OCI-LY7 (cell line): ENCODE results near the gene AGPAT3. TPM values are rescaled to one million over a fixed set of nuclear protein-coding genes. Genes with fewer than 3 reads are reported as not detected.
A peak's percentile ranks its signal among the peaks of the same experiment; 100 is the strongest.

ENCODE experiments used
- Bru-seq: library from RNA; stranded (reverse); fragments of 400-500 nt; gene quantifications from one replicate; lab custom pipeline; 2021; lab: Mats Ljungman, UMichigan
- BruChase-seq, 2 experiments: library from RNA; stranded (reverse); fragments of 400-500 nt; gene quantifications; one replicate each; lab custom pipeline; 2021; lab: Mats Ljungman, UMichigan
- BruUV-seq: library from RNA; stranded (reverse); fragments of 400-500 nt; replicated peaks from 2 replicates; lab custom pipeline; 2021; lab: Mats Ljungman, UMichigan
- CTCF ChIA-PET: fragments of 300-600 bp; sonication (Branson Sonifier 250); formaldehyde crosslinking; loops from one replicate; lab custom pipeline; 2022; ENCODE audit warnings: antibody characterized with exemption; ENCODE audit not compliant: unreplicated experiment; lab: Charles Lee
- POLR2A ChIA-PET: fragments of 300-600 bp; sonication (Branson Sonifier 250); formaldehyde crosslinking; loops from one replicate; lab custom pipeline; 2022; ENCODE audit warnings: antibody characterized with exemption; lab: Charles Lee
- DNase-seq: peaks from one replicate; pipeline ENCODE4 v3.0.0-alpha.2; 2015; ENCODE audit warnings: low spot score
- H2AFZ ChIP-seq: fragments of 200-600 bp; sonication (generic), shearing (Covaris generic); 2 replicates; pipeline ENCODE4 v1.6.1; 2014; ENCODE audit warnings: mild to moderate bottlenecking, antibody characterized with exemption, low read length, moderate library complexity
- H3K27ac ChIP-seq: fragments of 200-600 bp; sonication (generic); 2 replicates; pipeline ENCODE4 v1.5.1; 2014; ENCODE audit warnings: mixed run types, low read depth, mild to moderate bottlenecking, moderate library complexity, low read length, inconsistent platforms; ENCODE audit not compliant: poor library complexity, severe bottlenecking
- H3K36me3 ChIP-seq: fragments of 200-600 bp; sonication (generic); 2 replicates; pipeline ENCODE4 v1.6.1; 2014; ENCODE audit warnings: mild to moderate bottlenecking, antibody characterized with exemption, low read length, moderate library complexity, mixed read lengths; ENCODE audit not compliant: insufficient read depth
- H3K4me1 ChIP-seq: fragments of 200-600 bp; sonication (generic); 2 replicates; pipeline ENCODE4 v1.5.1; 2014; ENCODE audit warnings: mild to moderate bottlenecking, low read length; ENCODE audit not compliant: insufficient read depth, poor library complexity, severe bottlenecking
- H3K4me2 ChIP-seq: fragments of 200-600 bp; sonication (generic); 2 replicates; pipeline ENCODE4 v1.6.1; 2014; ENCODE audit warnings: mild to moderate bottlenecking, low read length
- H3K4me3 ChIP-seq: fragments of 200-600 bp; sonication (generic); 2 replicates; pipeline ENCODE4 v1.5.1; 2014; ENCODE audit warnings: mild to moderate bottlenecking, low read depth, low read length; ENCODE audit not compliant: poor library complexity, severe bottlenecking
- H3K79me2 ChIP-seq: fragments of 200-600 bp; sonication (generic); 2 replicates; pipeline ENCODE4 v1.6.1; 2016; ENCODE audit warnings: low read depth, mild to moderate bottlenecking, low read length, moderate library complexity, mixed read lengths; ENCODE audit not compliant: insufficient read depth
- H3K9me2 ChIP-seq: fragments of 200-600 bp; sonication (generic); 2 replicates; pipeline ENCODE4 v1.6.1; 2016; ENCODE audit warnings: mild to moderate bottlenecking, low read length, mixed read lengths; ENCODE audit not compliant: insufficient read depth
- H3K9me3 ChIP-seq: fragments of 200-600 bp; sonication (generic); 2 replicates; pipeline ENCODE4 v1.6.1; 2014; ENCODE audit warnings: mild to moderate bottlenecking, mixed run types, low read length, mixed read lengths
- H4K20me1 ChIP-seq: fragments of 200-600 bp; sonication (generic); 2 replicates; pipeline ENCODE4 v1.6.1; 2014; ENCODE audit warnings: mild to moderate bottlenecking, antibody characterized with exemption, low read length, moderate library complexity, mixed read lengths; ENCODE audit not compliant: insufficient read depth
- EZH2phosphoT487 ChIP-seq: fragments of 200-600 bp; sonication (generic); IDR thresholded peaks from 2 replicates; pipeline ENCODE4 v1.6.1; 2018; ENCODE audit warnings: low read depth, borderline replicate concordance, mild to moderate bottlenecking, mixed run types, antibody characterized with exemption, low read length, moderate library complexity, mixed read lengths
- intact Hi-C: fragments of 100-400 bp; cut with micrococcal nuclease; formaldehyde crosslinking; loops from one replicate; pipeline ENCODE4 v1.10.0; 2022; ENCODE audit not compliant: unreplicated experiment
- long read RNA-seq: library from polyadenylated mRNA; stranded (forward); transcript quantifications from one replicate; pipeline ENCODE4 v2.0.0, GENCODE V29; 2022
- total RNA-seq, 2 experiments: library from RNA; depleted of rRNA in 1 of 2; stranded (reverse); fragments of >200 nt in 1 of 2; shearing (Covaris generic) in 1 of 2; gene quantifications; 2 replicates each; pipeline ENCODE4 v1.2.3, GENCODE V29; 2014 to 2022
- TF ChIP-seq, protein P1 (sequence below): fragments of 200-600 bp; sonication (generic); conservative IDR thresholded peaks from 2 replicates; pipeline ENCODE4 v1.5.1; 2014; ENCODE audit warnings: mild to moderate bottlenecking, antibody characterized with exemption, low read length, moderate library complexity, mixed read lengths

The AGPAT3 gene, protein sequence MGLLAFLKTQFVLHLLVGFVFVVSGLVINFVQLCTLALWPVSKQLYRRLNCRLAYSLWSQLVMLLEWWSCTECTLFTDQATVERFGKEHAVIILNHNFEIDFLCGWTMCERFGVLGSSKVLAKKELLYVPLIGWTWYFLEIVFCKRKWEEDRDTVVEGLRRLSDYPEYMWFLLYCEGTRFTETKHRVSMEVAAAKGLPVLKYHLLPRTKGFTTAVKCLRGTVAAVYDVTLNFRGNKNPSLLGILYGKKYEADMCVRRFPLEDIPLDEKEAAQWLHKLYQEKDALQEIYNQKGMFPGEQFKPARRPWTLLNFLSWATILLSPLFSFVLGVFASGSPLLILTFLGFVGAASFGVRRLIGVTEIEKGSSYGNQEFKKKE
- total RNA-seq (2014; rRNA removed; shearing (Covaris generic)): 9.2 and 10.3 TPM in 2 replicates
- total RNA-seq (2022): 27.0 and 33.4 TPM in 2 replicates
- Bru-seq, nascent RNA: percentile 57 among the genes with signal in this experiment
- percentile 66 among the genes with signal in this experiment for BruChase-seq, experiment 1, labeled RNA remaining after a 6-hour chase
- BruChase-seq, experiment 2, labeled RNA remaining after a 2-hour chase: percentile 61 among the genes with signal in this experiment
- long read RNA-seq, full-length matches to known transcripts: 23 of 55 reads
- long read RNA-seq, partial matches to known transcripts: 3 of 55 reads
- long read RNA-seq, other reads (novel, unspliced or antisense): 29 of 55 reads

DNA sequence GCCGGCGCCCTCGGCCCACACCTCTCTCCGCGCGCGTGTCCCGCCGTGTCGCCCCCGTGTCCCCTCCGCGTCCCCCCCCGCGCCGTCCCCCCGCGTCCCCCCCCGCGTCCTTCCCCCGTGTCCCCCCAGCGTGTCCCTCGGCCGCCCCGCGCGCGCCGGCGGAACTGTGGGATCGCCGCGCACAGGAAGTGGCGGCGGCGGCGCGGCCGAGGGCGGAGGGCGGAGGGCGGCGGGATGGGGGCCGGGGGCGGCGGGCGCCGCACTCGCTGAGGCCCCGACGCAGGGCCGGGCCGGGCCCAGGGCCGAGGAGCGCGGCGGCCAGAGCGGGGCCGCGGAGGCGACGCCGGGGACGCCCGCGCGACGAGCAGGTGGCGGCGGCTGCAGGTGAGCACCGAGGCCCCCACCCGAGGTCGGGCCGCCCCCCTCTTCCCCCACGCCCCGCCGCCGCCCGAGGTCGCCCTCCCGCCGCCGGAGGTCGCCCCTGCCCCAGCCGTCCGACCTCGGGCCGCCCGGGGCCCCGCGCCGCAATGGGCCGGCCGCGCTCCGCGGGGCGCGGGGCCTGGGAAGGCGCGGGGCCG lies at the start of gene AGPAT3:
TSS of gene AGPAT3 (plus strand) at position 262 of the 578 bp plus-strand sequence. CDS start 94,459 bp downstream, outside the sequence.
- TF ChIP-seq, protein P1, sequence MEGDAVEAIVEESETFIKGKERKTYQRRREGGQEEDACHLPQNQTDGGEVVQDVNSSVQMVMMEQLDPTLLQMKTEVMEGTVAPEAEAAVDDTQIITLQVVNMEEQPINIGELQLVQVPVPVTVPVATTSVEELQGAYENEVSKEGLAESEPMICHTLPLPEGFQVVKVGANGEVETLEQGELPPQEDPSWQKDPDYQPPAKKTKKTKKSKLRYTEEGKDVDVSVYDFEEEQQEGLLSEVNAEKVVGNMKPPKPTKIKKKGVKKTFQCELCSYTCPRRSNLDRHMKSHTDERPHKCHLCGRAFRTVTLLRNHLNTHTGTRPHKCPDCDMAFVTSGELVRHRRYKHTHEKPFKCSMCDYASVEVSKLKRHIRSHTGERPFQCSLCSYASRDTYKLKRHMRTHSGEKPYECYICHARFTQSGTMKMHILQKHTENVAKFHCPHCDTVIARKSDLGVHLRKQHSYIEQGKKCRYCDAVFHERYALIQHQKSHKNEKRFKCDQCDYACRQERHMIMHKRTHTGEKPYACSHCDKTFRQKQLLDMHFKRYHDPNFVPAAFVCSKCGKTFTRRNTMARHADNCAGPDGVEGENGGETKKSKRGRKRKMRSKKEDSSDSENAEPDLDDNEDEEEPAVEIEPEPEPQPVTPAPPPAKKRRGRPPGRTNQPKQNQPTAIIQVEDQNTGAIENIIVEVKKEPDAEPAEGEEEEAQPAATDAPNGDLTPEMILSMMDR: no peak
- TF ChIP-seq EZH2phosphoT487: no peak
- Histone ChIP-seq H3K79me2 (no peaks in the 10 kb centered on the region), H3K9me3 (no peaks in the 10 kb centered on the region), H3K4me3 (peak within 1 kb of the TSS; percentile 72), H4K20me1 (no peaks in the 10 kb centered on the region), H3K9me2 (no peaks in the 10 kb centered on the region), H2AFZ (peak within 1 kb of the TSS; percentile 56; the same call in 1 of the 2 replicates), H3K27ac (peak within 1 kb of the TSS; percentile 15), H3K36me3 (no peaks in the 10 kb centered on the region), H3K4me2 (peak within 1 kb of the TSS; percentile 80), H3K4me1 (peaks cover 54% of the 10 kb centered on the region)
- peak; percentile 41 for DNase-seq
- POLR2A ChIA-PET: no interaction called here
- intact Hi-C loops: loop anchor here (5.0 kb wide), 1 partner anchor 72 kb away; no protein-coding TSS in a partner anchor
- CTCF ChIA-PET: no interaction called here
- BruUV-seq: no TSS peak

DNA sequence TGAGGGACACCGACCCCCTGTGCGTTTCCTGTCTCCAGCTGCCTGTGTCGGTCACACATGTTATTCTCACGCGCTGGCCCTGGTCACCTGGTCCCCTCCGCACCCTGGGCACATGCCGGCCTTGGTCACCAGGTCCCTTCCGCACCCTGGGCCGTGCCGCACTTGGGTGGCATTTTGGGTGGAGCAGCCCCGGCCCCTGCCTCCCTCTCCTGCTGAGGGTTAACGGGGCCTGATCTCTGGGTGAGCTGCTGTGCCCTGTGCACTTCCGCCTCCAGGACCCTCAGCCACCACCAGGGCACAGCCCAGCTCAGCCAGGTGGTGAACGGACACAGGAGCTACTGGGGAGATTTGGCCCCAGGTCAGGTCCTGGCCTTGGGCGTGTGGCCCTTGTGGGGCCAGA lies 49.0 kb upstream of the AGPAT3 start:
- Histone ChIP-seq H3K79me2 (no peaks in the 10 kb centered on the region), H3K4me3 (no peak overlapping the region), H3K9me2 (no peaks in the 10 kb centered on the region), H3K4me1 (peaks cover 36% of the 10 kb centered on the region), H2AFZ (no peak overlapping the region), H3K27ac (no peak overlapping the region), H4K20me1 (no peaks in the 10 kb centered on the region), H3K36me3 (no peaks in the 10 kb centered on the region), H3K9me3 (no peaks in the 10 kb centered on the region), H3K4me2 (no peak overlapping the region)
- no peak for TF ChIP-seq EZH2phosphoT487
- TF ChIP-seq, protein P1: no peak
- no peak for DNase-seq
- intact Hi-C loops: no loop called here
- BruUV-seq: no TSS peak
- POLR2A ChIA-PET: no interaction called here
- CTCF ChIA-PET: no interaction called here
